Measurements from ENCODE around the gene JAKMIP2.
A peak's percentile ranks its signal among the peaks of the same experiment; 100 is the strongest.

Gene JAKMIP2

DNA sequence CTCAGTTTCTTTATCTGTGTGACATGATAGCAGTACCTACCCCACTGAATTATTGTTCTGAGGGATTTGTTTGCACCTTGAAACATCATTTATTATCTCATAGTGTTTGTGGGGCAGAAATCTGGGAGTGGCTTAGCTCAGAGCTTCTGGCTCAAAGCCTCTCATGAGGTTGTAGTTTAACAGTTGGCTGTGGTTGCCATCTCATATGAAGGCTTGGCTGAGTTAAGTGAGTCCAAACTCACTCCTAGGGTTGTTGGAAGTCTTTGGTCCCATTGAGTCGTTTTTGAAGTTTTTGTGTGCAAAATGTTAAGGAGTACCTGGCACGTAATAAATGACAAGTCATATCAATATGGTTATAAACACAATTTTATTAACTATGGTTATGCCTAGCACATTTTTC, 3.6 kb upstream of the JAKMIP2 start:
- no peak for DNase-seq

GRCh38 chr5:147784146-147784987, 1.8 kb upstream of the JAKMIP2 start:
- no peak for DNase-seq

DNA sequence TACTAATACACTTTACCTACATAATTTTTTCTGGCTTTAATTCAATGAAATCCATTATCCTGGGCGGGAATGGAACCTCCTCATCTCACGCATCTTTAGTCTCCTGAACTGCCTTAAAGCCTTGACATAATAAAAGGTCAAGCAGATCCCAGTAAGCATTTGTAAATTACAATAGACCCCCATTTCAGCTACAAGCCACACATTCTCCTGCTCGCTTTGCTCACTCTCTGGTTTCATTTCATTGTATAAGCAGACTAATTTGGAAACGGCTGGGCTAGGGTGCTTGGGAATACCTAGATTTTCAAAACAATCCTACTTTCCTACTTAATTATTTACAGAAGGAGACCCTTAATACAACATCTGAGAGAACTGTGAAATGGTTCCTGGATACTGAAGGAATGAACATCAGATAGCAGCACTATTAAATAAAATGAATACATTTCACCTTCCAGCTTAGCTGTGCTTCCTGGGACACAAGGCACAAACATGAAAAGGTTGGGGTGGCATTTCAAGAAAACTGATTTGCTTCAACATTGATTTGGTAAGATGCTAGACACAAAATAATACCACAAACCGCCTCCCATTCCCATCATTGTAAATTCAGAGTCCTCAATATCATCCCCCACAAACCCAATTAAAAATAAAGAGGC, 1.5 kb downstream of the JAKMIP2 start:
- DNase-seq = no peak

DNA sequence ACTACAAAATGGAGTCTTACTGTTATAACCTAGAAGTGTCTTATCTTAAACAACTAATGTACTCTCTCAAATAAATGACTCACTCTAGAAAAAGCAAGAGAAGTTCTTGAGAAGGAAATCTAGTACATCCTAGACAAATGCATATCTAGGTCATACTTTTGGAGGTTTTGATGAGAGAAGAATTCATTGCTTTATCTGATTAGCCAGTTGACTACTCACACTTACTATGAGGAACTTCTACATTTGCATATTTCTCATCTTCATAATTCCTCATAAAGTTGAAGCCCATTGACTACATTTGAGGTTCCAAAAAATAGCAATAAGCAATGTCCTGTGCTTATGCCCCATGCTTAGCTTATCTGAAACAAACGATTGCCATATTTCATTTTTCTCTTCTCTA, 2.8 kb downstream of the JAKMIP2 start:
- DNase-seq = no peak

DNA sequence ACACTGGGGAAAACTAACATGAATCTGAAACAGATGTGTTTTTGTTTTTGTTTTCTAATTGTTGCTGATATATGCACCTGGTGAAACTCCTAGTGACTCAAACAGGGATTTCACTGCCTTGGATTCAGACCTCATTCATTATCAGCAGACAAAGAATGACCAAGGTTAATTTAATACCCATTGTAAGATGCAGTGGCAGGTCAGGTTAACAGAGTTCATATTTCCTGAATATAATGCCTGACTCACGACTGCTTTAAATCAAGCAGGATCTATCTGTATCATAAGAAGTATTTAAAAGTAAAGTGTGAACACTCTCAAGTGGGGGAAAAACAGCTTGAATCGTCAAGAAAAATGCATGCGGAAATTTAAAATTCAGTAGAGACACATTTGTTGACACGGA, 5.5 kb downstream of the JAKMIP2 start:
- DNase-seq = no peak

DNA sequence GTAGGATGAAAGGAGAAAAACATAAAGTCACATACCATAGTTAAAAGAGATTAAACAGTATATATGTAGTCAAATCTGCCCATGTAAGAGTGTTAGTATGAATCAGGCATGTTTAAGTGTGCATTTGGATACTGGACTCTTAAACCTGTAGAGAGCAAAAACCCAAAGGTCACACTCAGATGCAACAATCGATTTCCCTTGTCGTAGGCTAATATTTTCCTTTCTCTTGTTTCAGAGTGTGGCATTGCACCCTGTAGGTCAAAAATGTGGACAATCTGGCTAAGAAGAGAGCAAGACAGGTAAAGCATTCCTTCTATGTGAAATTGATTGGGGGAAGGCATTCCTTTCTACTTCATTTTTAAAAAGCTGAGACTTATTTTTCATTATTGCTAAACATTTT, 8.9 kb downstream of the JAKMIP2 start:
- DNase-seq = no peak

DNA sequence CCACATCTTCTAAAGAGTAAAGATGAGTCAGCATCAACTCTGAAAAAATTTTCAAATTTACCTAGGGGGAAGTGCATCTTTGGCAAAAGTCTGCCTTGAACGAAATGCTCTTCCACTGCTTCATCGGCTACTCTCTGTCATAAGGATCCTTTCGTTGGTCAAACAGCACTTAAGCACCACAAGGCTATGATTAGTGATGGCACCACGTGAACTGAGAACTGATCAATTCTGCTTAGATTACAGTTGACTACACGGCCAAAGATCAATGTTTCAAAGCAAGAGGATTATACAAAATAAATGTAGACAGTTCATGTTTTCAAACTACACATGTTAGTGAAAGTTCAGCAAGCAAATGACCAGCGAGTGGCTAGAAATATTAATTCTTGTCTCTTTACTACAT, 9.4 kb downstream of the JAKMIP2 start:
- no peak for DNase-seq

GRCh38 chr5:147767048-147767447, 15.5 kb downstream of the JAKMIP2 start:
- DNase-seq = no peak

- no peak for DNase-seq
These were observed 18.6 kb downstream of the JAKMIP2 start for GRCh38 chr5:147763791-147764525.

GRCh38 chr5:147760086-147760875, 22.2 kb downstream of the JAKMIP2 start:
- DNase-seq = no peak

DNA sequence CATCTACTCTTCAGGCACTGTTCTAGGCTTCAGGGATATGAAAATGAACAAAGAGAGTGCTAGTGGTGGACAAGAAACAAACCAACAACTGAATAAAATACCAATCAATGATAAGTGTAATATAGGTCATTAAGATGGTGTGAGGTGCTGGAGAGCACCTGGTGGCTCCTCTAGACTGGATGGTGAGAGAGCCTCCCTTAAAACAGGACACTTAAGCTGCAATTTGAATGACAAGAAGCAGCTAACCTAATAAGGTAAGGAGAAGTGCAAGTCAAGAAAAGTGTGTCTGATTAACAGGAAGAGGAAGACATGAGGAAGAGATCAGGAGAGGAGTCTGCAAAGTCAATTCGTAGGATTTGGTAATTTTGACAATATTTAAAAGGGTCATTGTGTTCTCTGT, 23.1 kb downstream of the JAKMIP2 start:
- no peak for DNase-seq

- DNase-seq = peak; percentile 46 to 71
These were observed 26.0 kb downstream of the JAKMIP2 start for GRCh38 chr5:147756566-147756965.

GRCh38 chr5:147754372-147755122, 28.0 kb downstream of the JAKMIP2 start:
- DNase-seq = no peak

- DNase-seq = no peak
These were observed 28.8 kb downstream of the JAKMIP2 start for GRCh38 chr5:147753765-147754164.

DNA sequence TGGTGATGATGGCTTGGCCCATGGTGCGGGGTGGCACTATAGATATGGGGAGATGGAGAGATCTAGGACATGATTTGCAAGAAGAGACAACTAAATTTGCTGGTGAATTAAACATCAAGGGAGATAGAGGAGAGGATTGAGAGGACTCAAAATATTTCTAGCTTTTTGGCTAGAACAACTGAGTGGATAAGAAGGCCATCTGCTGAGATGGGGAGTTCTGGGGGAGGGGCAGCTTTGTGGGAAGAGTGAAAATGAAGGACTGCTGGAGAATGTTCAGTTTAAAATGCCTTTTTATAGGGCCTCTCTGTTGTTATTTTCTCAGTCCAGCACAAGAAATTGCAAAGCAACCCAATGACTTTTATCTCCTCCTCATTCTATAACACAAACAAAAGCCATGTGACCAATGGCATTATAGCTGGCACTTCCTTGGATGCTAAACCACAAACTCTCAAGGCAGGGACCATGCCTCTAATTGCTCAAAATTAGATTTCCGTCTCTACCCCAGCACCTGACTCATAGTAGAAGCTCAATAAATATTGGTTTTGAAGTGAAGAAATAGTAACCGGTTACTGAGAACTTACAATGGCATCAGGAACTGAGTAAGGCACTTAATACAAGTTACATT, 29.8 kb downstream of the JAKMIP2 start:
- no peak for DNase-seq

DNA sequence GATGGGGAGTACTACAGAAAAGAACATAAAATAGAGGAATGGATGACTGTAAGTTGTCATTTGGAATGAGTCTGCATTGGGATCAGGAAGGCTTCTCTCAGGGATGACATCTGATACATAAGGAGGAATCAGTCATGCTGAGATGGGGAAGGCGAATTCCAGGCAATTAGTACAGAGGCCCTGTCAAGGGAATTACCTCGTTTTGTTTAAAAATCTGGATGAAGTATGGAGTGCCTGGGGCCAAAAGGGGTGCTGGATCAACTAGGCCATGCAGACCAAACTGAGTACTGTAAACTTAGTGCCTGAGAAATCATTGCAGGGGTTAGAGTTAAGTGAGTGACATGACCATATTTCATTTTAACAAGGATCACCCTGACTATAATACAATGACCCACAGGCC, 30.5 kb downstream of the JAKMIP2 start:
- DNase-seq = no peak

GRCh38 chr5:147751156-147751830, 31.2 kb downstream of the JAKMIP2 start:
- no peak for DNase-seq

GRCh38 chr5:147750065-147750464, 32.5 kb downstream of the JAKMIP2 start:
- peak in 1 of 2 experiments; percentile 10 for DNase-seq

- peak; percentile 43 to 68 for DNase-seq
These were observed 33.9 kb downstream of the JAKMIP2 start for GRCh38 chr5:147748590-147748989.

GRCh38 chr5:147746986-147747385, 35.5 kb downstream of the JAKMIP2 start:
- no peak for DNase-seq
